ENCODE measurements around the gene FHIP2A.

FHIP2A gene

DNA sequence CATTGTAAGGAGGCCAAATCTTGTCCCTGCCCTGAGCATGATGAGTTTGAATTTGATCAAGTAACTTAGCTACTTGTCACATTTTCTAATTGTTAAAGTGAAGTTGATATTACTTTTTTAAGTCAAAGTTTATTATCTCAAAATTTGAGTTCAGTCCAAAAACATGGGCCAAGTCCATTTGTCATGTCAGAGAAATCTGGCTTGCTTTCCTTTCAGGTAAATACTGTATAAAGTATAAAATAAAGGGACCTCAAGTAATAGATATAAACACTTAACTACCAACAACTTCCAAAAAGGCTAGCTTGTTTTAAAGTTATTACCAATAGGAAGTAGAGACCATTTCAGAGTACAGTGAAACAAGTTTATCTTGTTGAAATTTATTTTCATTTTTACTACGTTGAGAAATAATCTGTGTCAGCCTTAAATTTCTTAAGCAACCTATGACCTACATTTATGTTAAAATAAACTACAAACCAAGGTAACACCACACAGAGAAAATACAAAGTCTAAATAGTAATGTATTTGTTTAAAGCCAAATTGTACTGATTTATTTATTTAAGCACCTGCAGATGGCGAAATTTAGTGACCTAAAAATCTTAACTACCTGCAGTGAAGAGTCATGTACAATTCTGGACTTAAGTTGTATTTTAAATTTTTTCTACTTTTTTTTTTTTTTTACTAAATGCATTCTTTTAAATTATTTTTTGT lies 36.5 kb downstream of the FHIP2A start:
- DNase-seq (ENCODE audit: low read depth): no peak
- TF ChIP-seq, protein P1, sequence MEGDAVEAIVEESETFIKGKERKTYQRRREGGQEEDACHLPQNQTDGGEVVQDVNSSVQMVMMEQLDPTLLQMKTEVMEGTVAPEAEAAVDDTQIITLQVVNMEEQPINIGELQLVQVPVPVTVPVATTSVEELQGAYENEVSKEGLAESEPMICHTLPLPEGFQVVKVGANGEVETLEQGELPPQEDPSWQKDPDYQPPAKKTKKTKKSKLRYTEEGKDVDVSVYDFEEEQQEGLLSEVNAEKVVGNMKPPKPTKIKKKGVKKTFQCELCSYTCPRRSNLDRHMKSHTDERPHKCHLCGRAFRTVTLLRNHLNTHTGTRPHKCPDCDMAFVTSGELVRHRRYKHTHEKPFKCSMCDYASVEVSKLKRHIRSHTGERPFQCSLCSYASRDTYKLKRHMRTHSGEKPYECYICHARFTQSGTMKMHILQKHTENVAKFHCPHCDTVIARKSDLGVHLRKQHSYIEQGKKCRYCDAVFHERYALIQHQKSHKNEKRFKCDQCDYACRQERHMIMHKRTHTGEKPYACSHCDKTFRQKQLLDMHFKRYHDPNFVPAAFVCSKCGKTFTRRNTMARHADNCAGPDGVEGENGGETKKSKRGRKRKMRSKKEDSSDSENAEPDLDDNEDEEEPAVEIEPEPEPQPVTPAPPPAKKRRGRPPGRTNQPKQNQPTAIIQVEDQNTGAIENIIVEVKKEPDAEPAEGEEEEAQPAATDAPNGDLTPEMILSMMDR (conservative IDR thresholded peaks at IDR 0.05; ENCODE audit: low read depth, low read length): no peak

DNA sequence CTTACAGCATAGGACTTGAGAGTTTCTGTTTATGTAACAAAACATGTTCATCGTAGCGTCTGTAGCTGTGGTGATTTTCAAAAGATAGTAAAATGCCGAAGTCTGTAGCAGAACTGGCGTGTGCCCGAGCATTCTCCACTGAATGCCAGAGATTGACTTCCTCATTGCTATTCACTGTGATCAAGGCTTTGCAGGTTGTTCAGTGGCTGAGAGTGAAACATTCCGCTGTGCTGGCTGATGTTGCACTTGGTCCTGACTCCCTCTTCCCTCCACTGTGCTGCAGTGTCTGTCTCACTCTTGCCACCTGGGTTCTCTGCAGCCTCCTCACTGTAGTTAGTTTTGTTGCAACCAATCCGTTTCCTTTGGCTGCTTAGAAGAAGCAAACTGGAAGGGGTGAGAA lies 37.6 kb downstream of the FHIP2A start:
- H3K4me3 ChIP-seq (ENCODE audit: low read depth, low read length): no peak overlapping the region
- TF ChIP-seq, protein P1 (conservative IDR thresholded peaks at IDR 0.05; ENCODE audit: low read depth, low read length): no peak
- no peak for DNase-seq (ENCODE audit: low read depth)

More for the DNA sequence above, 36.5 kb downstream of the FHIP2A start:
- H3K4me3 ChIP-seq (ENCODE audit: low read depth, low read length): no peak overlapping the region

DNA sequence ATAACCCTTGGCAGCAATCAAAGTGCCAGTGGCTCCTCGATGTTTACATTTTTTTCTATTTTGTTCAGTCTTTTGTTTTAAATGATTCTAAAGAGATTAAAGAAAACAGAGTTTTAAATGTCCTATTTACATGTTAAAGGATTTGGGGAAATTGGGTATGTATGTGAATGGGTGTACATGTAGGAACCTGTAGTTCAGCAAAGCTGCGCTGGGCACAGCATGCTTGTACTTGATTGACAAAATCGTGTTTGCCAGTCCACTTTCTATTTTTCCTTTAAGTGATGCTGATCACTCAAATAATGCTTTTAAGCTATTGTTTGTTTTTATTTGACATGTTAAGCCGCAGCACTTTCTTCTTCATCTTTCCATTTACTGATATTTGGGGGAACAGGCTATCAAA lies 40.9 kb downstream of the FHIP2A start:
- TF ChIP-seq, protein P1 (conservative IDR thresholded peaks at IDR 0.05; ENCODE audit: low read depth, low read length): no peak
- H3K4me3 ChIP-seq (ENCODE audit: low read depth, low read length): no peak overlapping the region
- no peak for DNase-seq (ENCODE audit: low read depth)

DNA sequence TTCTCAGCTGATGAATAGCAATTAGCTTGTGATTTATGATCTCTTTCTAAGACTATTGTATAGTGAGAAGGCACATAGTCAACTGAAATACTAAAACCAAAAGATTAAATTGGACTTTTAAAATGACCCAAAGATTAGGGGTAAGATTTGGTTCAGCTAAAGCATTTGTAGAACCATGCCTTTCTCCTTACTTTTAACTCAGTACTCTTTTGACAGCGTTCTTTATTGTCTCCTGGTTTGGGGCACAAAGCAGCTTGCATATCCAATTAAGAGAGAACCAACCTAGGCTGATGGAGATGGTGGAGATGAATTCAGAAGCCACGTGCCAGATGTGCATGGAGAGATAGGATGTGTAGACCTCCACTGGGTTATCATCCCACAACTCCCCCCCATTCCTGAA lies 45.8 kb downstream of the FHIP2A start:
- DNase-seq (ENCODE audit: low read depth): no peak
- TF ChIP-seq, protein P1 (conservative IDR thresholded peaks at IDR 0.05; ENCODE audit: low read depth, low read length): no peak
- no peak overlapping the region for H3K4me3 ChIP-seq (ENCODE audit: low read depth, low read length)

DNA sequence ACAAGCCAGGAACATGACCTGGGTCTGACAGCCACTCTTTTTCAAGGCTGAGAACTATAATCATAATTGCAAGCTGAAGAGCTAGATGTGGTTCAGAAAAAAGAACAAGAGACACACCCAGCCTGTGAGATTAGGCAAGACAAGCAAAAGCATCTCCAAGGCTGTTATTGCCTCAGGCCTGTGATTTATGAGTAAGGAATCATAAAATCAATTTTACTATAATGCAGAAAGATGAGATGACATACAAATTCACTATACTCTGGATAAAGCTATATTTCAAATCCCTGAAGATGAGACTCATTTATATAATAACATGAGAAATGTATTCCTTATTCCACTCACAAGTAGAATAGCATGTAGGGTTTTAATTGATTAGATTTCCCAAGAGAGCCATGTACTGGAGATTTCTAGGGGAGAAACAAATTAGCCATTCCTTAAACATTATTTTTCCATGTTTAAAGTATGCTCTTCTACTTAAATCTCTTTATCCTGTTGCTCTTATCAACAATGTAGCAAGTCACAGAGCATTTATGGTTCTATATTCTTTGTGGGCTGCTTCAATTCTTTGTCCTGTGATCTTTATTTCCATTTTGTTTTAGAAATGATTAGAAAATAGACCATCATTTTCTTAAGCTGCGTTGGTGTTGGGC lies 47.4 kb downstream of the FHIP2A start:
- peak; percentile 75 for DNase-seq (ENCODE audit: low read depth)
- TF ChIP-seq, protein P1 (conservative IDR thresholded peaks at IDR 0.05; ENCODE audit: low read depth, low read length): no peak
- no peak overlapping the region for H3K4me3 ChIP-seq (ENCODE audit: low read depth, low read length)

DNA sequence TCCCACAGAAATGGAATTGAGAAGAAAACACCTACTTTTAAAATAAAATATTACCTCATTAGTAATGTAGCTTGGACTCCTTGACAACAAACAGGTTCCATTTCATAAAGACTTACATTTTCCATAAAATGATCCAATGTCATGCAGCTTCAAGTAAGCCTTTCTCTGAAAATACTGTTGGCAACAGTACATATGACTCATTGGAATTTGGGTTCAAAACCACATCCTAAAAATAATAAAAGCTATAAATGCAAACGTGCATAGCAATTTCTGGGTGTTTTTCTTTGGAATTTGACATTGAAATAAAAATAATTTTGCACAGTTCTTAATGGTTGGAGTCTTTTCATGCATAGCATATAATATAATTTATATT lies 47.9 kb downstream of the FHIP2A start:
- DNase-seq (ENCODE audit: low read depth): peak; percentile 92
- TF ChIP-seq, protein P1 (conservative IDR thresholded peaks at IDR 0.05; ENCODE audit: low read depth, low read length): no peak
- H3K4me3 ChIP-seq (ENCODE audit: low read depth, low read length): no peak overlapping the region

DNA sequence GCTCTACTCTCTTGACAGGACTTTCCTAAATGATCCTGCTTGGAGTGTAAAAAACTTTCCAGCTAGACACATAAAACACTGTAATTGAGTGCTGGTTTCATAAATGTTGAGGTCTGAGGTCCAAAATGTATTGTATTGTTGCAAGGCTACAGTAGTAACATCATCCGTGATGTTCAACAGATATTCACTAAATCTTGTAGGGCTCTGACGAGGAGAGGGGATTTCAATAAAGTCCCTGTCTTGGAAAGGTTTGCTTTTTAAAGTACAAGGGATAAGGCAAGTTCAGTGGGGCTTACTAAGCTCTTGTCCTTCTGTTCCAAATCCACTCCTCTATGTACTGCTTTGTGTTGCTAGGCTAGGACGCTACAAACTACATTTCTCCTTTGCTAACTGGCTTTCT lies 48.9 kb downstream of the FHIP2A start:
- TF ChIP-seq, protein P1 (conservative IDR thresholded peaks at IDR 0.05; ENCODE audit: low read depth, low read length): no peak
- no peak overlapping the region for H3K4me3 ChIP-seq (ENCODE audit: low read depth, low read length)
- DNase-seq (ENCODE audit: low read depth): no peak
